IMR-90 (cell line): ENCODE data around the gene ANKRD9.

Experiments used
- FOS ChIP-seq: fragments of 150-350 bp; IDR thresholded peaks from 2 replicates; pipeline ENCODE4 v1.6.1; 2016; ENCODE audit warnings: low read depth, low read length
- MAFK ChIP-seq: IDR thresholded peaks from 2 replicates; pipeline ENCODE4 v1.6.1; 2012; ENCODE audit warnings: low read depth, low read length, improper control_type of control experiment
- MAZ ChIP-seq: IDR thresholded peaks from 2 replicates; pipeline ENCODE4 v1.6.1; 2012; ENCODE audit warnings: low read depth, mild to moderate bottlenecking, low read length, improper control_type of control experiment, moderate library complexity, borderline replicate concordance
- MXI1 ChIP-seq: IDR thresholded peaks from 2 replicates; pipeline ENCODE4 v1.6.1; 2012; ENCODE audit warnings: low read depth, mild to moderate bottlenecking, low read length, moderate library complexity, borderline replicate concordance
- POLR2A ChIP-seq: IDR thresholded peaks from 2 replicates; pipeline ENCODE4 v1.6.1; 2012; ENCODE audit warnings: mild to moderate bottlenecking, low read depth, low read length
- RAD21 ChIP-seq: IDR thresholded peaks from 2 replicates; pipeline ENCODE4 v1.6.1; 2012; ENCODE audit warnings: low read length, improper control_type of control experiment
- RFX5 ChIP-seq: IDR thresholded peaks from 2 replicates; pipeline ENCODE4 v1.8.0; 2012; ENCODE audit warnings: low read depth, mild to moderate bottlenecking, low read length, moderate library complexity
- SMC3 ChIP-seq: fragments of 150-350 bp; IDR thresholded peaks from 2 replicates; pipeline ENCODE4 v1.6.1; 2016; ENCODE audit warnings: low read depth, mild to moderate bottlenecking, antibody characterized with exemption, low read length, moderate library complexity
- TF ChIP-seq, protein P1 (sequence below): conservative IDR thresholded peaks from 2 replicates; pipeline ENCODE4 v1.5.1; 2012; ENCODE audit warnings: mild to moderate bottlenecking, low read depth, low read length, improper control_type of control experiment

DNA sequence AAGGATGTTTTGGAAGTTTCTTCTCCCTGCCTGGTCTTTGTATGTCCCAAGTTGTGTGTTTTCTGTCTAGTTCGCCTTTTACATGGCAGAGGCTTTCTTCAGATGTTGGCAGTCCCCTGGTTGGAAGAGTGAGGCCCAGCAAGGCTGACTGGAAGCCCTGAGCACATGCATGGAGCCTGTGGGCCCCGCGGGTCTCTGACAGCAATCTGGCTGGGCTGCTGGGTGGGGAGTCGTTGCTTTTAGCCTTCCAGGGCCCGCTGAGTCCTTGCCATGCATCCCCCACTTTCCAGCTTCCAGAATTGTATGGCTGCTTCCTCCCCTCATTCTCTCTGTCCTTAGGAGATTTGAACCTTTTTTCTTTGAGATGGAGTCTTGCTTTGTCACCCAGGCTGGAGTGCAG, 25.3 kb downstream of the ANKRD9 start:
- no peak for TF ChIP-seq POLR2A
- TF ChIP-seq, protein P1, sequence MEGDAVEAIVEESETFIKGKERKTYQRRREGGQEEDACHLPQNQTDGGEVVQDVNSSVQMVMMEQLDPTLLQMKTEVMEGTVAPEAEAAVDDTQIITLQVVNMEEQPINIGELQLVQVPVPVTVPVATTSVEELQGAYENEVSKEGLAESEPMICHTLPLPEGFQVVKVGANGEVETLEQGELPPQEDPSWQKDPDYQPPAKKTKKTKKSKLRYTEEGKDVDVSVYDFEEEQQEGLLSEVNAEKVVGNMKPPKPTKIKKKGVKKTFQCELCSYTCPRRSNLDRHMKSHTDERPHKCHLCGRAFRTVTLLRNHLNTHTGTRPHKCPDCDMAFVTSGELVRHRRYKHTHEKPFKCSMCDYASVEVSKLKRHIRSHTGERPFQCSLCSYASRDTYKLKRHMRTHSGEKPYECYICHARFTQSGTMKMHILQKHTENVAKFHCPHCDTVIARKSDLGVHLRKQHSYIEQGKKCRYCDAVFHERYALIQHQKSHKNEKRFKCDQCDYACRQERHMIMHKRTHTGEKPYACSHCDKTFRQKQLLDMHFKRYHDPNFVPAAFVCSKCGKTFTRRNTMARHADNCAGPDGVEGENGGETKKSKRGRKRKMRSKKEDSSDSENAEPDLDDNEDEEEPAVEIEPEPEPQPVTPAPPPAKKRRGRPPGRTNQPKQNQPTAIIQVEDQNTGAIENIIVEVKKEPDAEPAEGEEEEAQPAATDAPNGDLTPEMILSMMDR = no peak
- no peak for TF ChIP-seq MAFK
- TF ChIP-seq RAD21 = no peak
- TF ChIP-seq RFX5 = no peak
- no peak for TF ChIP-seq SMC3
- no peak for TF ChIP-seq MAZ
- no peak for TF ChIP-seq MXI1
- TF ChIP-seq FOS = no peak
